Endothelial cell of umbilical vein (primary cell): Measurements from ENCODE around the gene DDX24. TPM values are rescaled to one million over a fixed set of nuclear protein-coding genes. Genes with fewer than 3 reads are reported as not detected.

Source experiments
- BruUV-seq: library from RNA; stranded (reverse); fragments of 400-500 nt; replicated peaks from 2 replicates; lab custom pipeline; 2021; lab: Mats Ljungman, UMichigan
- CTCF ChIA-PET: fragments of 300-600, 350-600 bp; sonication (Branson Sonifier 250); formaldehyde crosslinking; loops from one replicate; lab custom pipeline; 2021; ENCODE audit warnings: antibody characterized with exemption, inconsistent platforms; lab: Charles Lee
- POLR2A ChIA-PET: fragments of 300-600, 350-600 bp; sonication (Branson Sonifier 250); formaldehyde crosslinking; loops from one replicate; lab custom pipeline; 2021; ENCODE audit warnings: antibody characterized with exemption, inconsistent platforms; lab: Charles Lee
- DNase-seq: peaks from one replicate; pipeline ENCODE4 v3.0.0-alpha.2; 2011; ENCODE audit warnings: low read depth, low spot score
- FAIRE-seq: peaks from 2 replicates; lab custom pipeline; 2011; peaks lifted over from hg19 to GRCh38; lab: Jason Lieb, UNC
- H2AFZ ChIP-seq: 2 replicates; pipeline ENCODE4 v1.6.0; 2012; ENCODE audit warnings: low read depth, low read length, control low read depth, inconsistent platforms
- H3K27ac ChIP-seq: 2 replicates; pipeline ENCODE4 v1.5.1; 2011; ENCODE audit warnings: low read depth, mild to moderate bottlenecking, control low read depth, low read length, moderate library complexity; ENCODE audit not compliant: insufficient read depth
- H3K27me3 ChIP-seq, 2 experiments: 2 replicates each; pipeline versions ENCODE4 v1.6.0 to v1.6.1; 2011; ENCODE audit warnings: low read length in 2 of 2, mixed read lengths in 1 of 2; ENCODE audit not compliant: control insufficient read depth in 2 of 2, insufficient read depth in 2 of 2
- H3K36me3 ChIP-seq, 2 experiments: 2 replicates in 1 of 2; 3 replicates in 1 of 2; pipeline ENCODE4 v1.5.1; 2011; ENCODE audit warnings: low read length in 2 of 2, mild to moderate bottlenecking in 1 of 2, moderate library complexity in 1 of 2; ENCODE audit not compliant: control insufficient read depth in 2 of 2, insufficient read depth in 2 of 2; ENCODE audit errors: extremely low read depth in 1 of 2
- H3K4me1 ChIP-seq: 3 replicates; pipeline ENCODE4 v1.5.1; 2011; ENCODE audit warnings: mild to moderate bottlenecking, low read length; ENCODE audit not compliant: control insufficient read depth, insufficient read depth; ENCODE audit errors: extremely low read depth
- H3K4me2 ChIP-seq: 2 replicates; pipeline ENCODE4 v1.6.1; 2011; ENCODE audit warnings: low read length, control low read depth, mixed read lengths; ENCODE audit not compliant: insufficient read depth
- H3K4me3 ChIP-seq, 3 experiments: fragments of 200-600 bp in 1 of 3; sonication (generic), shearing (Covaris generic) in 1 of 3; replicated peaks in 1 of 3; 2 replicates each; pipeline ENCODE4 v1.5.1; 2011 to 2016; ENCODE audit warnings: control low read depth in 3 of 3, low read length in 3 of 3, mild to moderate bottlenecking in 2 of 3, inconsistent platforms in 1 of 3, low read depth in 1 of 3, moderate library complexity in 1 of 3; ENCODE audit not compliant: insufficient read depth in 1 of 3
- H3K79me2 ChIP-seq: 2 replicates; pipeline ENCODE4 v1.6.0; 2012; ENCODE audit warnings: low read length, inconsistent platforms; ENCODE audit not compliant: control insufficient read depth, insufficient read depth
- H3K9ac ChIP-seq: replicated peaks from 2 replicates; pipeline ENCODE3; 2011; ENCODE audit warnings: low read length, control low read depth; ENCODE audit not compliant: insufficient read depth; ENCODE audit errors: extremely low read depth
- H3K9me1 ChIP-seq: replicated peaks from 3 replicates; pipeline ENCODE4 v1.6.0; 2011; ENCODE audit warnings: mild to moderate bottlenecking, low read length; ENCODE audit not compliant: control insufficient read depth, insufficient read depth; ENCODE audit errors: extremely low read depth
- H3K9me3 ChIP-seq: replicated peaks from 2 replicates; pipeline ENCODE4 v1.5.1; 2012; ENCODE audit warnings: low read length, inconsistent platforms; ENCODE audit not compliant: control insufficient read depth, insufficient read depth
- H4K20me1 ChIP-seq: replicated peaks from 2 replicates; pipeline ENCODE3; 2011; ENCODE audit warnings: mild to moderate bottlenecking, low read length; ENCODE audit not compliant: control insufficient read depth, insufficient read depth; ENCODE audit errors: extremely low read depth
- CTCF ChIP-seq, 2 donors: IDR thresholded peaks; 1 replicate in 1 of 2; 2 replicates in 1 of 2; pipeline ENCODE4 v1.5.1; 2011; ENCODE audit warnings: low read length in 2 of 2, mild to moderate bottlenecking in 2 of 2, moderate library complexity in 2 of 2, control low read depth in 1 of 2, inconsistent platforms in 1 of 2, low read depth in 1 of 2; ENCODE audit not compliant: insufficient read depth in 1 of 2; ENCODE audit errors: extremely low read depth in 1 of 2
- EZH2 ChIP-seq: IDR thresholded peaks from 2 replicates; pipeline ENCODE4 v1.6.1; 2012; ENCODE audit warnings: borderline replicate concordance, low read depth, mild to moderate bottlenecking, moderate library complexity, low read length, inconsistent platforms; ENCODE audit not compliant: severe bottlenecking
- FOS ChIP-seq: IDR thresholded peaks from 2 replicates; pipeline ENCODE4 v1.6.1; 2011; ENCODE audit warnings: mild to moderate bottlenecking, low read length, moderate library complexity, borderline replicate concordance; ENCODE audit not compliant: insufficient read depth
- GATA2 ChIP-seq: IDR thresholded peaks from 2 replicates; pipeline ENCODE4 v1.7.0; 2011; ENCODE audit warnings: low read depth, mild to moderate bottlenecking, moderate library complexity, mixed read lengths, low read length; ENCODE audit not compliant: insufficient read length, insufficient read depth
- JUN ChIP-seq: IDR thresholded peaks from 2 replicates; pipeline ENCODE4 v1.6.1; 2011; ENCODE audit warnings: borderline replicate concordance, low read depth; ENCODE audit not compliant: insufficient read length, insufficient read depth
- MAX ChIP-seq: IDR thresholded peaks from 2 replicates; pipeline ENCODE4 v1.6.1; 2011; ENCODE audit not compliant: insufficient read depth, insufficient read length
- MYC ChIP-seq: IDR thresholded peaks from one replicate; pipeline ENCODE4 v1.6.1; 2011; ENCODE audit warnings: mild to moderate bottlenecking, low read depth, low read length
- POLR2A ChIP-seq: IDR thresholded peaks from 2 replicates; pipeline ENCODE4 v1.6.1; 2012; ENCODE audit warnings: low read depth, mild to moderate bottlenecking, control low read depth, low read length
- POLR2AphosphoS5 ChIP-seq: IDR thresholded peaks from 2 replicates; pipeline ENCODE4 v1.6.1; 2012; ENCODE audit warnings: low read depth, mild to moderate bottlenecking, control low read depth, low read length, moderate library complexity; ENCODE audit not compliant: insufficient read depth
- dilution Hi-C: fragments of 300-500 bp; cut with MboI; formaldehyde crosslinking; loops from one replicate; pipeline ENCODE4 v1.15.0; 2019; ENCODE audit warnings: low sequenced_read_pairs; ENCODE audit not compliant: extremely low pct_ligation_motif_present
- intact Hi-C: fragments of 100-400 bp; cut with micrococcal nuclease; formaldehyde crosslinking; loops from one replicate; pipeline ENCODE4 v1.10.0; 2022
- polyA plus RNA-seq, 4 experiments: library from polyadenylated mRNA; depleted of rRNA in 3 of 4; stranded (reverse) in 3 of 4; unstranded in 1 of 4; fragments of >200 nt; gene quantifications; 2 replicates each; pipeline versions ENCODE4 v1.2.1 to v1.2.3, GENCODE V29; 2011 to 2012; ENCODE audit warnings: missing spikeins in 1 of 4
- total RNA-seq: library from RNA; stranded (reverse); gene quantifications from 2 replicates; pipeline ENCODE4 v1.2.3, GENCODE V29; 2021

The DDX24 gene
- total and polyA plus RNA-seq, 2 donors (not counting 3 experiments of a cell fraction or from before 2014, with no cell fraction given), result 88.3 to 141 TPM

- H3K9me1 ChIP-seq, result no peaks in the 10 kb centered on the region
- intact Hi-C loops, result loop anchor here (10.0 kb wide), 1 partner anchor 1062 kb away; no protein-coding TSS in a partner anchor
- ChIA-PET POLR2A (no interaction called here), CTCF (no interaction called here)
- no peak overlapping the region for H2AFZ ChIP-seq
- no peak overlapping the region for H3K4me3 ChIP-seq
- H3K36me3 ChIP-seq, result no peaks in the 10 kb centered on the region
- H3K9ac ChIP-seq, result no peak overlapping the region
- no peaks in the 10 kb centered on the region for H3K79me2 ChIP-seq
- no peak overlapping the region for H3K27ac ChIP-seq
- H3K4me1 ChIP-seq, result peaks cover 14% of the 10 kb centered on the region
- H3K9me3 ChIP-seq, result no peaks in the 10 kb centered on the region
- dilution Hi-C loops, result no loop called here
- H3K27me3 ChIP-seq, result no peaks in the 10 kb centered on the region
- no peak for TF ChIP-seq MAX
- TF ChIP-seq EZH2, result no peak
- TF ChIP-seq POLR2AphosphoS5, result no peak
- TF ChIP-seq CTCF (IDR thresholded peaks at IDR 0.05; ENCODE audit: extremely low read depth in 1 of 2, insufficient read depth in 1 of 2, low read depth in 1 of 2, low read length in 2 of 2), result no peak
- TF ChIP-seq MYC, result no peak
- no peak for TF ChIP-seq POLR2A
- TF ChIP-seq JUN, result no peak
- TF ChIP-seq GATA2, result no peak
- TF ChIP-seq FOS, result no peak
- DNase-seq (no peak), FAIRE-seq (no peak)
- no TSS peak for BruUV-seq
- H3K4me2 ChIP-seq, result no peak overlapping the region
- H4K20me1 ChIP-seq, result no peaks in the 10 kb centered on the region
Observed at GRCh38 chr14:94116701-94117100, 35.7 kb upstream of the DDX24 start.
